MM.1S (cell line): ENCODE data around the gene ARIH1.

Experiments
- CTCF ChIP-seq: fragments of 300-600 bp; sonication (generic); IDR thresholded peaks from 2 replicates; pipeline ENCODE4 v1.5.1; 2016; ENCODE audit warnings: antibody characterized with exemption, low read length, mixed read lengths
- EZH2 ChIP-seq: fragments of 300-600 bp; sonication (generic); optimal IDR thresholded peaks from 2 replicates; pipeline ENCODE3; 2017; ENCODE audit warnings: low read depth, mild to moderate bottlenecking, antibody characterized with exemption, low read length, mixed read lengths

GRCh38 chr15:72507402-72508092 is 33.4 kb downstream of the ARIH1 start:
- TF ChIP-seq CTCF (no peak), EZH2 (no peak)
